ENCODE data around the gene MSH5.

GRCh38 chr6:31708224-31708623, 31.6 kb upstream of the MSH5 start:
- TF ChIP-seq, protein P1, sequence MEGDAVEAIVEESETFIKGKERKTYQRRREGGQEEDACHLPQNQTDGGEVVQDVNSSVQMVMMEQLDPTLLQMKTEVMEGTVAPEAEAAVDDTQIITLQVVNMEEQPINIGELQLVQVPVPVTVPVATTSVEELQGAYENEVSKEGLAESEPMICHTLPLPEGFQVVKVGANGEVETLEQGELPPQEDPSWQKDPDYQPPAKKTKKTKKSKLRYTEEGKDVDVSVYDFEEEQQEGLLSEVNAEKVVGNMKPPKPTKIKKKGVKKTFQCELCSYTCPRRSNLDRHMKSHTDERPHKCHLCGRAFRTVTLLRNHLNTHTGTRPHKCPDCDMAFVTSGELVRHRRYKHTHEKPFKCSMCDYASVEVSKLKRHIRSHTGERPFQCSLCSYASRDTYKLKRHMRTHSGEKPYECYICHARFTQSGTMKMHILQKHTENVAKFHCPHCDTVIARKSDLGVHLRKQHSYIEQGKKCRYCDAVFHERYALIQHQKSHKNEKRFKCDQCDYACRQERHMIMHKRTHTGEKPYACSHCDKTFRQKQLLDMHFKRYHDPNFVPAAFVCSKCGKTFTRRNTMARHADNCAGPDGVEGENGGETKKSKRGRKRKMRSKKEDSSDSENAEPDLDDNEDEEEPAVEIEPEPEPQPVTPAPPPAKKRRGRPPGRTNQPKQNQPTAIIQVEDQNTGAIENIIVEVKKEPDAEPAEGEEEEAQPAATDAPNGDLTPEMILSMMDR (IDR thresholded peaks at IDR 0.05), result no peak
- no peak for TF ChIP-seq POLR2AphosphoS5 (IDR thresholded peaks at IDR 0.05; ENCODE audit: low read depth, low read length)

Measured in Panc1 (cell line).